Nucleus accumbens (tissue), 56 donors: Measurements from ENCODE around the gene ZNF124.
"Not testable (repeated sequence)": the region's sequence is repeated elsewhere in the genome, so short reads cannot be mapped to it uniquely, and the experiment has no call there.

Experiments
- DNase-seq, 56 donors: peaks; one replicate each; lab custom pipeline; 2025; lab: John Stamatoyannopoulos, UW

Gene ZNF124

DNA sequence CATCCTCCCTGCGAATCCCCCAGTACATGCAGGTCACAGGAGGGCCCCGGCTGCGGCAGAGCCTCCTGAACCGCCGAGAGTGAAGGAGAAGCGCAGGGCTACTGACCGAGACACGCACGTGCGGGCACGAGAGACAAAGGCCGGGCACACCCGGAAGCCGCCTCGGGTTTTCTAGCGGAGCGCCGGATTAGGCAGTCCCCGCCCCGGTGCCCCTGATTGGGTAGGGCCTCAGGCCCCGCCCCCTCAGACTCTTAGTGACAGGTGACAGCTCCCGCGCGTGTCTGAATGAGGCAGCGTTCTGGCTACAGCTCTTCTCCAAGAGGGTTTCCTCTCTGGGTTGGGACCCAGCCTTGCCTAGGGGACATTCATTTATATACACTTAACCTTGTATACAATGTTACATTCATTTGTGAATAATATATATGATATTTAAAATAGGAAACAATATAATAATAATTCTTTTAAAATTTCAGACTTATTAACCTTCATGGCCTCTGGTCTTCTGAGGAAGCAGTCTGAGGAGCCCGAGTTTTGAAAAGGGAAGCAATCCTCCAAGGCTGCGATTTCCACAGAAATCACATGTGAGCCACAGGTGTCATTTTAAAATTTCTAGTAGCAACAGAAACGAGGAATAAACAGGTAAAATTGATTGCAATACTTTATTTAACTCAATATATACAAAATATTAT lies at the start of gene ZNF124:
Gene ZNF124 (minus strand): TSS at position 146 of the 689 bp plus-strand sequence. CDS start 143 bp downstream, at position 3.
- DNase-seq = not testable (repeated sequence)

DNA sequence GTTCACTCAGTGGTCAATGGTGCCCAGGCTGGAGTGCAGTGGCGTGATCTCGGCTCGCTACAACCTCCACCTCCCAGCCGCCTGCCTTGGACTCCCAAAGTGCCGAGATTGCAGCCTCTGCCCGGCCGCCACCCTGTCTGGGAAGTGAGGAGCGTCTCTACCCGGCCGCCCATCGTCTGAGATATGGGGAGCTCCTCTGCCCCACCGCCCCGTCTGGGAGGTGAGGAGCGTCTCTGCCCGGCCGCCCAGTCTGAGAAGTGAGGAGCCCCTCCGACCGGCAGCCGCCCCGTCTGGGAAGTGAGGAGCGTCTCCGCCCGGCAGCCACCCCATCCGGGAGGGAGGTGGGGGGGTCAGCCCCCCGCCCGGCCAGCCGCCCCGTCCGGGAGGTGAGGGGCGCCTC lies 48.5 kb upstream of the ZNF124 start:
- DNase-seq = not testable (repeated sequence)

DNA sequence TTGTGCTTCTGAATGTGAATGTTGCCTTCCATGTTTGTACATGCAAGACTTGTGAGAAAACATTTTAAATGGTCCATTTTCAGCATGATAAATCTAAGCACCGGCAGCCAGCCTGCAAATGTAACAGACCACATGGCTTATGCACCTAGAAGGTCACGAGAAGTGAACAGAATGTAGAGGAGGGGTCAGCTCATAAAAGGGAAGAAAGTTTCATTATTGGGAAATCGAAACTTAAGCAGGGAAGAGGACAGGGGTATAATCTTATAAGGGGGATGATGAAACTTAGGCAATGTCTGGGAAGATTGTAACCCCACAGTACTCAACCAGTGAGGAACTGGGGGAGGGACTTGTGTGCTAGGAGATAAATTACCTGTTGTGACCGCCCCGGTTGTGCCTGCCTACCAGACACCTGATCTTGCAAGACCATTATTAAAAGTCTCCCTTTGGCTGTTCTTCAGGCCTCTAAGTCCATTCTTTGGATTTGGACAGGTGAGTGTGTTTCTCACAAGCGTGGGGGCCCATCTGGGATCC lies 46.4 kb upstream of the ZNF124 start:
- no peak for DNase-seq

DNA sequence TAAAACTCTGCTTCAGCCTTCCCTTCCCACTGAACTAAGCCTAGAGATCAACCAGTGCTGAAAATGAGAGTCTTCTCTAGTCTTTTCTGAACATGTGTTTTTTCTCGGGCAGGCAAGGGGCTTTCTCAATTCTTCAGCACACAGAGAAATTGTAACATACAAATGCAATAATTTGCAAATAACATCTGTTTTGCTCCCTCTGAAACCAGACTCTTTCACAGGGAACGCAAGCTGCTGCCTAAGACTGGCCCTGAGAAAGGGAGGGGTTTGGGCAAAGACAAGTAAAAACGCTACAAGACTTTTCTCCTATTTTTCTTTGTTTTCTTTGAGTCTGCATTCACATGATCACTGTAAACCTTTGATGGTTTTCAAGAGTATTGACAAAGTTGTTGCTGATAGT lies 44.4 kb upstream of the ZNF124 start:
- DNase-seq = no peak

DNA sequence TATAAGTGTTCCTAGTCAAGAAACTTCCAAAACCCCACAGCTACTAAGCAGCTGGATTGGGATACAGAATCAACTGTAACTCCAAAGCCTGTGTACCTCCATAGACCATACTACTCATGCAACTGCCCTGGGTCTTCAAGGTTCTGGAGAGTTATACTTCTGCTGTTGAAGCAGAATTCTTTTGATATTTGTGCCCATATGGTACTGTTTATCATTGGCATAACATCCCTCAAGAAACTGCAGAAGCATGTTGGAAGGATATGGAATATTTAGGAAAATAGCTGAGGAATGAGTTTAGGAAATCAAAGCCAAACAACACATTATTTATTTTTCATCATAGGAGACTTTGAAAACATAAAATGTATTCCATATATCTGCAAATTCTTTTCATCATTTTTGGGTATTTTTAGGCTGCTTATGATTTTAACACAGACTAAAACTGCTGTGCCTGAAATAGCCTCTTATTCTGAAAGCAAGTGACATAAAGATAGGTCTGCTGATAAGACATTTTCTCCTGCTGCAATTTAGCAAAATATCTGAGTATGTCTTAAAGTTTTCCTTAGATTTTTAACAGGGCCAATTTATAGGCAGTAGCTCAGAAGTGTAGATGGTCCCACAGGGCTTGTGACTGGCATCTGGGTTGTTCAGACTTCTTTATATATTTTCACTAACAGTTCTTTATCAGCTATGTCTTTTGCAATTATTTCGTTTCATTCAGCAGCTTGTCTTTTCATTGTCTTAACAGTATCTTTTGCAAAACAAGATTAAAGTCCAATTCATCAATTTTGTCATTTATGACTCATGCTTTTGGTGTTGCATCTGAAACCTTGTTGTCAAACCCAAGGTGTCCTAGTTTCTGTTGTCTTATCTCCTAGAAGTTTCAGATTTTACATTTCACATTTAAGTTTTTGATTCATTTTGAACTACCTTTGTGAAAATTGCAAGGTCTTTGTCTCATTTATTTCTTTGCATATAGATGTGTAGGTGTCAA lies 41.1 kb upstream of the ZNF124 start:
- DNase-seq = no peak

DNA sequence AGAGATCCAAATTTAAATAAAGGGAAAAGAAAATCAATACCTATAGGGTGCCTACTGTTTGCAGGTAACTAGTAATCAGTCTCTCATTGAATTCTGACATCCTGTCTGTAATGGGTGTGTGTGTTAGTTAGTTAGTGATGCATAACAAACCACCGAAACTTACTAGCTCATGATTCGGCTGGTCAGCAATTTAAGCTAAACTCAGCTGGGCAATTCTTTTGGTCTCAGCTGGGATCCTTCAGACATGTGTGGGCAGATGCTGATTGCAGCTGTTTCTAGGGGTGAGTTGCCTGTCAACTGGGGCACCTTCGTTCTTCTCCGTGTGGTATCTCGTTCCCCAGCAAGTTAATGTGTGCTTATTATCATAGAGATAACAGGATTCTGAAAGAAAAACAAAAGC lies 40.2 kb upstream of the ZNF124 start:
- no peak for DNase-seq

DNA sequence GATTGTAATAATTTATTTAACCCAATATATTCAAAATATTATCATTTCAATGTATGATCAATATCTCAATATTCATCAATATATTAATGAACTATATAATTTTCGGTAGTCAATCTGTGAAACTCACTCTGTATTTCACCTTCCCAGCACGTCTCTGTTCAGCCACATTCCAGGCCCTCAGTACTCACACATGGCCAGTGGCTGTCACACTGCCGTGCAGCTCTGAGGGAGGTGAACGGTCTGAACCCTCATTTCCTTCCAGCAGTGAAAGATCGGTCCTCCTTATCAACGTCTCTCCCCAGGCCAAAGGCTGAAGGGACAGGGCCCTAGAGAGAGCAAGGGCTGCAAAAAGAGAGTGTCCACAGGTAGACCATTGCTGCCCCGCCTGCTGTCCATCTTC lies 39.5 kb upstream of the ZNF124 start:
- no peak for DNase-seq

DNA sequence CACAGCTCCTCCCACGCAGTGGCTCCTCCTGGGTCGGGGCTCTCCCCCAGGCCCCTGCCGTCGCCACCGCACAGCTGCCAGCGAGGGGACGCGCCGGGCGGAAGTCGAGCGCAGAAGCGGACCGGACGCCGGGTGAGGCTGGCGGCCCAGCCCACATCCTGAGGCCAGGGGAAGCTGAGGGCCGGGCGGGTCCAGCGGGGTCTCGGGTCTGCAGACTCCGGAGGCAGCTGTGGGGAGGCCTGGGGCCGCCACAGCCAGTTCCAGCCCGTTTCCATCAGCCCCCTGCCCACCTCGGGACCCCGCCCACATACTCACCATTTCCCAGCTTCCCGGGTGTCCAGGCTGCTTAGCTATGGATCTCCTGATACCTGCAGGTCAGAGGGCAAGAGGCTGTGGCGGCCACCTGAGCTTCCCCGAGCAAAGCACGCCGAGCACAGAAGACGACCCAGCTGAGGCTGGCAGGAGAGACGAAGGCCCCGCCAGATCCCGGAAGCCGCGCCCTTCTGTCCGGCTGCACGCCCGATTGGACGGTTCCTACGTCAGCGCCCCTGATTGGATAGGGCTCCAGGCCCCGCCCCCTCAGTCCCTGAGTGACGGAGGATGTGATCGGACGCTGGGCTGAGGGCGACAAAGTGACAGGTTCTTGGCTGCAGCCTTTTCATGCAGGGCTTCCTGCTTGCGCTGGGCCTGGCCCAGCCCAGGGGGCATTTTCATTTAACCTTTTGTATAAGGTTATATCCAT lies 38.7 kb upstream of the ZNF124 start:
- DNase-seq = peak; percentile 49 to 98 (median 93)

DNA sequence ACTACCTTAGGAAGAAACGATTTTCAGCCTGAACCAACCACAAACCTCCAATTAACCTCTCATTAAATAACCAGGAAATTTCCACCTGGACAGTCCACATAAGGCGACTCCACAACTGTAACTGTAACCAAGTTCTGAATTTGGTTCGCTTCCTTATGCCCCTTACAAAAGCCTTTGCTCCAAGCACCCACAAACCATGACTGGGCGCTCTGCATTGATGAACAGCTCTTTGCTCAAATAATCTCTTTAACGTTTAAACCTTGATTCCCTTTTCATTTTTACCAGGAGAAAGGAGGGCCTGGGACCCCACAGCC lies 38.2 kb upstream of the ZNF124 start:
- no peak for DNase-seq

DNA sequence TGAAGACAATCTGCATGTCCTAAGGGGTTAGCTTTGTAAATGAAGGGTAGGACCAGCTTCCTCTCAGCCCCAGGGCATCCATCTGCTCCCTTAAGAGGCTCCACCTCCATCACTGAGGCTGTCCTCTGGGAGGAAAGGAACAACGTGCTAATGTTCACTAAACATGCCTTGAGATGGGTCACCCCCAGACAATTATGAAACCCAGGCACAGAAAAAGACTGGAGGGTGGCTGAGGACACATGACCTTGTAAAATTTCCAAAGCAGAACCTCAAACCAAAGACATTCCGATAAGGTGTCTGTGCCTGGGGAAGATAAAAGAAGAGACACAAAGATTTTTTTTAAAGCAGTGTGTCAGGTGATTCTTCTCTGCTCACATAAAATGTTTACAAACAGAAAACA lies 37.6 kb upstream of the ZNF124 start:
- no peak for DNase-seq

DNA sequence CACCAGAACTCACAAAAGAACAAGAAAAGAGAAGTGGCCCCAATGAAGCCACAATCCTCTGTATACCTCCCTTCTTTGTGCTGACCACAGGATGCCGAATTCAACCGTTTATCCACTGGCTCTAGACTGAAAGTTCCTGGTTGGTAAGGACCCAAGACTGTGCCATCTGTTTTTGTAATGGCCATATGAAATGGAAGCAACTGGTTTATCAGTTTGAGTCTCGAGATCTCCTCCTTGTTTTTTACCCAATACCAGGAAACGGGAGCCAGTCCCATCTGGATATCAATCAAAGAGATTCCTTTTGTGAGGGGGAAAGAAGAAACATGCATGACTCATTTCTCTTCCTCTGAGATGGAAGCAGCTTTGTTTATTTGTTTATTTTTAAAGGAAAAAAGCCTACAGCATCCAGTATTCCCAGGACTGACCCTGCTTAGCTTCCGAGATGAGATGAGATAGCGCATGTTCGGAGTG lies 32.4 kb upstream of the ZNF124 start:
- no peak for DNase-seq

DNA sequence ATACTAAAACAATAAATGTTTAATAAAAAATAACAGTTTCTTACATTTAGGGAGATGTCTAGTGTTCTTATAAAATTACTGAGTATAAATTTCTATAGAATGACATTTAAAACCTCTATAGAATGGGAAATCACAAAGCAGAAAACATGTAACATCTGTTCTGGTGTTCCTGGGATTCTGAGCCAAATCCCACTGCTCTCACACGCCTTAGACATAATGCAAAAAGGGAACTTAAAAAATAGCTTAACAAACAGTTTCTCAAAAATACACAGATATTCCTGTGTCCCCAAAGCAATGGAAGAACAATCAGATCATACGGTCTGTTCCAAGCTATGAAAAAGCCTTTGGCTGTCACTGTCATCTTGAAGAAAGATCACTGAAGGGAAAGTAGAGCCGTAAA lies 27.0 kb upstream of the ZNF124 start:
- no peak for DNase-seq

DNA sequence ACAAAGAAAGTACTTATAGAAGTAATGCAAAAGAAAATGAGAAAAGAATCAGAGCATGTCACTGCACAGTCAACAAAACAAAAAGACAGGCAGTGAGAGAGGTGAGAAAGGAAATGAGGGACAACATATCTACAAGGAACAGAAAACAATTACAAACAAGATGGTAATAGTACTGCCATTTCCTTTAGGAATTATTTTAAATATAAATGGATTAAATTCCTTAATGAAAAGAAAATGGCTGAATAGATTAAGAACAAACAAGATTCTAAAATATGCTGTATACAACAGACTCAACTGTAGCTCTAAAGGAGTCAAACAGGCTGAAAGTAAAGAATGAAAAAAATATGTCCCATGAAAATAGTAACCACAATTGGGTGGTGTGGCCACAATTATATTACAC lies 22.1 kb upstream of the ZNF124 start:
- no peak for DNase-seq

DNA sequence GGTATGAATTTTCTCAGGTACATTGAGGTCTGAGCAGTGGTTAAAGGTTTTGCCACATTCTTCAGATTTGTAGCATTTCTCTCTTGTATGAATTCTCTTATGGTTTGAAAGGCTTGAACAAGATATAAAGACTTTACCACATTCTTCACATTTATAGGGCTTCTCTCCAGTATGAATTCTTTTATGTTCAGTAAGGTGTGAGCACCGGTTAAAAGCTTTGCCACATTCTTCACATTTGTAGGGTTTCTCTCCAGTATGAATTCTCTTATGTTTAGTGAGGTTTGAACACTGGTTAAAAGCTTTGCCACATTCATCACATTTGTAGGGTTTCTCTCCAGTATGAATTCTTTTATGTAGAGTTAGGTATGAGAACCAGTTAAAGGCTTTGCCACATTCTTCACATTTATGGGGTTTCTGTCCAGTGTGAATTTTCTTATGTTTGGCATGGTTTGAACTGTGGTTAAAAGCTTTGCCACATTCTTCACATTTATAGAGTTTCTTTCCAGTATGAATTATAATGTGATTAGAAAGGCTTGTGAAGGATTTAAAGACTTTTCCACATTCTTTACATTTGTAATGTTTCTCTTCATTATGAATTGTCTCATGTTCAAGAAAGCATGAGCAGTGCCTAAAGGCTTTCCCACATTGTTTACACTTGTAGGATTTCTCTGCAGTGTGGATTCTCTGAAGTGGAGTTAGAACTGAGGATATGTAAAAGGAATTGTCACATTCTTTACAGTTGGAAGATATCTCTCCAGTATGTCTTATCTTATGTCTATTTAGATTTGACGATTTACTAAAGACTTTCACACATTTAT lies 18.4 kb upstream of the ZNF124 start:
- no peak for DNase-seq

DNA sequence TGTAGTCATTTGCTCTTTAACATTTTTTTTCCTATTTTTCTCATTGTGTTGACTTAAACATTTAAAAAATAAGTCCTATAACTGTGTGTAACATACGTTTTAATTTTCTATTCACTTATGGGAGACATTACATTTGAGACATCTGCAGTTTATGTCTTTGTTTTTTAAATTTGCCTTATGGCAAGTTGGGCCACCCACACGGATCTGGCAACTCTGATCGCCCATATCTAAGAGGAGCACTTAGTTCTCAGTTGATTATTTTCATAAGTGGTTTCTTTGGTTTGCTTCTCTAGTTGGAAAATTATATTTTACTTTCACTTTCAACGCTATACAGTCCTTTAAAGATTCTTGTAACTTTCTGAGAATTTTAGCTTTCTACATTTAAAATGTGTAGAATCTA lies 13.8 kb upstream of the ZNF124 start:
- DNase-seq = no peak

DNA sequence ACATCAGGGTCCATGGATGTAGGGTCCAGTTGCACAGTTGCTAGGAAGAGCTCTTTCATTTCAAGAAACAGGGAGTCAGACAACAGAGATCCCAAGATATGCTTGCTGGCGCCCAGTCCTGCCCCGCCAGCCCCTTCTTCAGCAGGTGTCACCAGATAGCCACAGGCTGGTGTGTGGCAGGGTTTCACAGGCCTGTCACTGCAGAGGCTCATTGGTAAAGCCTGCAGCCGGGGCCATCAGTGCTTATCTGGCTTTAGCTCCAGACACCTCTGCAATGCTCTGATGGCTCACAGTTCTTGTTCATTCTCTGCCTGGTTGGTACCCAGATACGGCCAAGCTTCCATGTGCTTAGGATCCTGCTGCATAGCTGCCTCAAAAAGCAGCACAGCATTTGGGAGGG lies 12.4 kb upstream of the ZNF124 start:
- DNase-seq = no peak

DNA sequence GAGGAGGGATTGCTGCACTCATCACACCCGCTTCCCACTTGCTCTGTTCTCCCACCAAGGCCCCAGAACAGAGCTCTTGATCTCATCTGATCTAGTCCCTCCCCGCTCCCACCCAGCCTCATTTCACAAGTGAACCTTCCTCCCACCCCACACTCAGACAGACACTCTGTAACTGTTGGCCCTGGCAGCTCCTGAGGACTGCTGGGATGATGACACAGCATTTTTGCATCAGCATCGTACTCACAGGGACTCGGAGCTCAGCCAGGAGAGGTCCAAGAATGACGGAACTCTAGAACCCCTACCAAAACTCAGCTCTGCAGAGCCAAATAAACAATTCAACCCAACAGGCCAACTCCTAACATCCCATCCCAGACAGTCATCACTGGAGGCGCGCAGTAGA lies 11.2 kb upstream of the ZNF124 start:
- DNase-seq = no peak

DNA sequence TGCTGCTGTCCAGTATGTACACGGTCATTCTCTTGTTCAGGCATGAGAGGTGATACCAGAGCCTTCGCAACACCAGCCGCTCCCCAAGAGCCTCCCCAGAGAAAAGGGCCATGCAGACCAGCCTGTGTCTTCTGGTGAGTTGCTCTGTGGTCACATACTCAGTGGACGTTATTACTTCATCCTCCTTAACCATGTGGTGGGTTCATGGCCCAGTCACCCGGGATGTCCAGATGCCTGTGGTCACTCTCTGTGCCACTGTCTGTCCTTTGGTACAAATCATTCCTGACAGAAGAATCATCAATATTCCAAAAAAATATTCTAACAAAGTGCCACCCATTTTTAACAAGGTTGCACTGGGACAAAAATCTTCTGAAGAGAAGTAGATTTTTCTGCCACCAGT lies 8.8 kb upstream of the ZNF124 start:
- no peak for DNase-seq

DNA sequence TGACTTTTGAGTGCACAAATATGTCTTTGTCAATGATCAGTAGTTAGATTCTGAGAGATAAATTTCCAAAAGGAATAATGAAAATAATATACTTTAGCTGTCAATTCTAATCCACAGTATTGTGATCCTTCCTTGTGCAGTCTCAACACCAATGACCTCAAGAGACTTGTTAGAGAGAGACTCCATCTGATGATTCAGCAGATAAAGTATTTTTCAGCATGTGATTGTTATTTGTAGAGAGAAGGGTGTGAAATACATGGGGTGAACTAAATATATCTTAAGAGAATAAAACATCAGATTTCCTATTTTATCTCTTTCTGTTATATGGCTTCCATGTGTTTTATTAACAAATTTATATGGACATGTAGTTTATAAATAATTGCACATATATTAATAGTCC lies 5.9 kb upstream of the ZNF124 start:
- DNase-seq = no peak

DNA sequence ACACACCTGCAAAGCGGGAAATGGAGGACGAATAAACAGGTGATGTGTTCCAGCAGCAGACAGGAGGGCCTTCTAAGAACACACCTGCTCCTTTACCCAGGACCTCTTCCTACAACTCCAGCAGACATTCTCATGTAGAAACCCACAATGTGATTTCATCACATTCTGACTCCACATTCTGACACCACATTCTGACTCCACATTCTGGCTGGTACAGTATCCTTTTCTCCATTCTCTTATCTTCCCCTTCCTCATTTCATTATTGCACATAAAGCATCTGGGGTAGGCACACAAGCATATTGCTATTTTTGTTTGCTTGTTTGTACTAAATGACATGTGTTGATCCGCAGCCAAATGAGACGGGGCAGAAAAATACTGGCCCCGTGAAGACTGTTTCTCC lies 3.6 kb upstream of the ZNF124 start:
- no peak for DNase-seq
